H1 (cell line): ENCODE data around the gene TAPT1. TPM values are rescaled to one million over a fixed set of nuclear protein-coding genes. Genes with fewer than 3 reads are reported as not detected.

ENCODE experiments used
- CTCF ChIA-PET: fragments of 300-600 bp; sonication (Branson Sonifier 250); formaldehyde crosslinking; loops from one replicate; lab custom pipeline; 2021; ENCODE audit not compliant: partially characterized antibody; lab: Charles Lee
- POLR2A ChIA-PET: fragments of 300-600 bp; sonication (Branson Sonifier 250); formaldehyde crosslinking; loops from one replicate; lab custom pipeline; 2021; ENCODE audit warnings: inconsistent platforms; ENCODE audit not compliant: partially characterized antibody; lab: Charles Lee
- DNase-seq, 2 experiments: peaks; one replicate each; pipeline versions ENCODE4 v3.0.0 to v3.0.0-alpha.2; 2010 to 2022; ENCODE audit warnings: low spot score in 2 of 2, low read depth in 1 of 2, mixed read lengths in 1 of 2
- FAIRE-seq: peaks from 2 replicates; lab custom pipeline; 2011; peaks lifted over from hg19 to GRCh38; lab: Jason Lieb, UNC
- H2AFZ ChIP-seq: 2 replicates; pipeline ENCODE4 v1.8.1; 2012; ENCODE audit warnings: low read length, inconsistent platforms
- H2AK5ac ChIP-seq: 2 replicates; pipeline ENCODE4 v1.6.1; 2013; ENCODE audit warnings: low read depth, low read length
- H2BK120ac ChIP-seq: replicated peaks from 2 replicates; pipeline ENCODE3; 2013; ENCODE audit warnings: low read depth, low read length, inconsistent platforms
- H2BK12ac ChIP-seq: 2 replicates; pipeline ENCODE4 v1.6.1; 2013; ENCODE audit warnings: low read depth, low read length
- H2BK15ac ChIP-seq: 2 replicates; pipeline ENCODE4 v1.6.1; 2013; ENCODE audit warnings: low read length
- H2BK20ac ChIP-seq: 2 replicates; pipeline ENCODE4 v1.6.1; 2013; ENCODE audit warnings: low read length
- H2BK5ac ChIP-seq: 2 replicates; pipeline ENCODE4 v1.6.1; 2013; ENCODE audit warnings: low read depth, low read length
- H3K14ac ChIP-seq: 2 replicates; pipeline ENCODE4 v1.6.1; 2013; ENCODE audit warnings: inconsistent platforms; ENCODE audit not compliant: insufficient read length
- H3K18ac ChIP-seq: 2 replicates; pipeline ENCODE4 v1.6.1; 2013; ENCODE audit warnings: low read length; ENCODE audit errors: extremely low read depth
- H3K23ac ChIP-seq: 2 replicates; pipeline ENCODE4 v1.6.1; 2013; ENCODE audit warnings: inconsistent platforms; ENCODE audit not compliant: insufficient read length
- H3K23me2 ChIP-seq: 2 replicates; pipeline ENCODE4 v1.6.1; 2013; ENCODE audit warnings: low read depth, low read length
- H3K27ac ChIP-seq: 2 replicates; pipeline ENCODE4 v1.6.1; 2011; ENCODE audit warnings: low read depth, low read length, inconsistent platforms
- H3K27me3 ChIP-seq, 4 experiments: replicated peaks in 1 of 4; 1 replicate in 1 of 4; 2 replicates in 3 of 4; pipeline versions ENCODE4 v1.6.1 to v1.8.1; 2011 to 2013; ENCODE audit warnings: low read length in 3 of 4, mild to moderate bottlenecking in 3 of 4, inconsistent platforms in 2 of 4, mixed read lengths in 2 of 4, moderate library complexity in 1 of 4; ENCODE audit not compliant: control insufficient read depth in 3 of 4, insufficient read depth in 3 of 4; ENCODE audit errors: extremely low read depth in 1 of 4
- H3K36me3 ChIP-seq, 4 experiments: 2 replicates each; pipeline versions ENCODE4 v1.6.1 to v1.8.1; 2011 to 2013; ENCODE audit warnings: mild to moderate bottlenecking in 4 of 4, low read length in 3 of 4, moderate library complexity in 2 of 4, control low read depth in 1 of 4, inconsistent platforms in 1 of 4; ENCODE audit not compliant: insufficient read depth in 4 of 4, control insufficient read depth in 2 of 4
- H3K4ac ChIP-seq: replicated peaks from 2 replicates; pipeline ENCODE3; 2013; ENCODE audit warnings: low read length, low read depth, mixed read lengths, inconsistent platforms; ENCODE audit not compliant: insufficient read length
- H3K4me1 ChIP-seq, 4 experiments: replicated peaks in 1 of 4; 1 replicate in 1 of 4; 2 replicates in 3 of 4; pipeline versions ENCODE4 v1.6.1 to v1.8.1; 2011 to 2013; ENCODE audit warnings: low read length in 3 of 4, inconsistent platforms in 2 of 4, mixed read lengths in 1 of 4; ENCODE audit not compliant: insufficient read depth in 4 of 4, control insufficient read depth in 3 of 4
- H3K4me2 ChIP-seq, 2 experiments: 2 replicates each; pipeline versions ENCODE4 v1.6.1 to v1.8.1; 2011 to 2013; ENCODE audit warnings: low read depth in 2 of 2, low read length in 2 of 2, control low read depth in 1 of 2, inconsistent platforms in 1 of 2, mild to moderate bottlenecking in 1 of 2; ENCODE audit not compliant: insufficient read depth in 1 of 2
- H3K4me3 ChIP-seq, 4 experiments: fragments of 200-600, 300-600 bp in 1 of 4; sonication (generic), shearing (Covaris generic), sonication (Bioruptor Twin) in 1 of 4; 2 replicates each; pipeline versions ENCODE4 v1.5.1 to v1.8.1; 2011 to 2016; ENCODE audit warnings: low read length in 4 of 4, low read depth in 3 of 4, control low read depth in 2 of 4, inconsistent platforms in 2 of 4, mild to moderate bottlenecking in 2 of 4, mixed read lengths in 1 of 4, moderate library complexity in 1 of 4; ENCODE audit not compliant: insufficient read depth in 2 of 4; ENCODE audit errors: extremely low read depth in 1 of 4
- H3K56ac ChIP-seq: replicated peaks from 2 replicates; pipeline ENCODE3; 2013; ENCODE audit warnings: low read depth, mild to moderate bottlenecking, mixed read lengths, low read length, inconsistent platforms; ENCODE audit not compliant: insufficient read length
- H3K79me1 ChIP-seq: 2 replicates; pipeline ENCODE4 v1.6.1; 2013; ENCODE audit warnings: low read depth, low read length, control low read depth
- H3K79me2 ChIP-seq, 2 experiments: 2 replicates each; pipeline versions ENCODE4 v1.6.1 to v1.8.1; 2012 to 2013; ENCODE audit warnings: low read length in 2 of 2, mild to moderate bottlenecking in 2 of 2, inconsistent platforms in 1 of 2; ENCODE audit not compliant: insufficient read depth in 2 of 2, control insufficient read depth in 1 of 2
- H3K9ac ChIP-seq, 4 experiments: replicated peaks in 1 of 4; 1 replicate in 1 of 4; 2 replicates in 3 of 4; pipeline versions ENCODE4 v1.6.1 to v1.8.1; 2011 to 2013; ENCODE audit warnings: low read depth in 3 of 4, low read length in 3 of 4, control low read depth in 2 of 4, mild to moderate bottlenecking in 2 of 4, moderate library complexity in 2 of 4, inconsistent platforms in 1 of 4; ENCODE audit errors: extremely low read depth in 1 of 4
- H3K9me3 ChIP-seq, 2 experiments: 2 replicates each; pipeline versions ENCODE4 v1.6.1 to v1.8.1; 2012 to 2013; ENCODE audit warnings: mild to moderate bottlenecking in 2 of 2, moderate library complexity in 2 of 2, control low read depth in 1 of 2, inconsistent platforms in 1 of 2, low read depth in 1 of 2, low read length in 1 of 2, mixed read lengths in 1 of 2; ENCODE audit not compliant: insufficient read depth in 2 of 2
- H4K20me1 ChIP-seq, 2 experiments: replicated peaks in 1 of 2; 2 replicates each; pipeline versions ENCODE3 to v1.8.1; 2011 to 2013; ENCODE audit warnings: inconsistent platforms in 2 of 2, low read length in 2 of 2, mild to moderate bottlenecking in 1 of 2; ENCODE audit not compliant: insufficient read depth in 2 of 2, control insufficient read depth in 1 of 2
- H4K5ac ChIP-seq: 2 replicates; pipeline ENCODE4 v1.6.1; 2013; ENCODE audit warnings: low read length, low read depth, mixed read lengths, inconsistent platforms; ENCODE audit not compliant: insufficient read length
- H4K8ac ChIP-seq: 2 replicates; pipeline ENCODE4 v1.8.0; 2013; ENCODE audit warnings: mild to moderate bottlenecking, moderate library complexity, low read length, inconsistent platforms; ENCODE audit not compliant: insufficient read depth; ENCODE audit errors: extremely low read depth
- H4K91ac ChIP-seq: replicated peaks from 2 replicates; pipeline ENCODE3; 2013; ENCODE audit warnings: low read length, mixed read lengths, inconsistent platforms; ENCODE audit not compliant: insufficient read length
- CBX5 ChIP-seq: fragments of 300-800, 300-1000 bp; sonication (generic); IDR thresholded peaks from 2 replicates; pipeline ENCODE4 v1.7.1; 2016; ENCODE audit warnings: antibody characterized with exemption, low read length, low read depth
- MAX ChIP-seq: IDR thresholded peaks from 2 replicates; pipeline ENCODE4 v1.6.1; 2012; ENCODE audit warnings: inconsistent platforms
- POU5F1 ChIP-seq: IDR thresholded peaks from 2 replicates; pipeline ENCODE4 v1.6.1; 2011; ENCODE audit warnings: low read depth, mild to moderate bottlenecking, low read length, moderate library complexity
- SAP30 ChIP-seq: fragments of 300-600 bp; sonication (generic); IDR thresholded peaks from 2 replicates; pipeline ENCODE4 v1.7.1; 2012; ENCODE audit warnings: low read length, moderate library complexity, mild to moderate bottlenecking, inconsistent platforms; ENCODE audit not compliant: insufficient read depth, insufficient replicate concordance
- SIN3A ChIP-seq, 2 experiments: IDR thresholded peaks in 1 of 2; conservative IDR thresholded peaks in 1 of 2; 2 replicates each; pipeline ENCODE4 v1.6.1; 2011 to 2012; ENCODE audit warnings: low read length in 2 of 2, improper control_type of control experiment in 1 of 2, low read depth in 1 of 2, mild to moderate bottlenecking in 1 of 2
- SRF ChIP-seq: IDR thresholded peaks from 2 replicates; pipeline ENCODE4 v1.6.1; 2011; ENCODE audit warnings: mild to moderate bottlenecking, low read depth, low read length, moderate library complexity
- TAF7 ChIP-seq: optimal IDR thresholded peaks from 2 replicates; pipeline ENCODE3; 2011; ENCODE audit warnings: low read depth, mild to moderate bottlenecking, inconsistent platforms, low read length, moderate library complexity, borderline replicate concordance
- TCF12 ChIP-seq: IDR thresholded peaks from 2 replicates; pipeline ENCODE4 v1.6.1; 2011; ENCODE audit warnings: low read depth, mild to moderate bottlenecking, low read length
- USF2 ChIP-seq: IDR thresholded peaks from 2 replicates; pipeline ENCODE4 v1.6.1; 2011; ENCODE audit warnings: low read length, improper control_type of control experiment
- WGBS, 2 experiments: shearing (Covaris generic) in 1 of 2; methylation state at CpG; one replicate each; pipeline versions ENCODE4 v1.1.6 to v1.1.7; 2013 to 2015; ENCODE audit warnings: low lambda C conversion rate in 2 of 2, mixed read lengths in 2 of 2, inconsistent platforms in 1 of 2, low coverage in 1 of 2, missing lambda C conversion rate in 1 of 2; ENCODE audit not compliant: insufficient replicate concordance in 2 of 2, insufficient coverage in 1 of 2, insufficient read length in 1 of 2; ENCODE audit errors: extremely low coverage in 1 of 2, missing lambda C conversion rate in 1 of 2; 5-methylcytosine and 5-hydroxymethylcytosine counted together
- polyA plus RNA-seq, 7 experiments: library from polyadenylated mRNA; depleted of rRNA in 3 of 7; stranded (reverse) in 5 of 7; unstranded in 2 of 7; fragments of >200 nt in 5 of 7; fragments of 200-250 nt in 2 of 7; gene quantifications; 1 replicate in 5 of 7; 2 replicates in 1 of 7; 4 replicates in 1 of 7; pipeline versions ENCODE4 v1.2.1 to v1.2.3, GENCODE V29; 2011 to 2013; ENCODE audit warnings: missing spikeins in 2 of 7, mixed read lengths in 2 of 7
- total RNA-seq: library from RNA; stranded (reverse); fragmentation: NEBNext Ultra II Directional; extraction: Animal tissue kit (Norgen Biotek cat#: 25700); gene quantifications from 2 replicates; pipeline ENCODE4 v1.2.1, GENCODE V29; 2021

The TAPT1 gene
- total and polyA plus RNA-seq, 2 of the 8 experiments (the other 6 are each of a cell fraction or from before 2014, with no cell fraction given): 4.2 to 15.3 TPM

DNA sequence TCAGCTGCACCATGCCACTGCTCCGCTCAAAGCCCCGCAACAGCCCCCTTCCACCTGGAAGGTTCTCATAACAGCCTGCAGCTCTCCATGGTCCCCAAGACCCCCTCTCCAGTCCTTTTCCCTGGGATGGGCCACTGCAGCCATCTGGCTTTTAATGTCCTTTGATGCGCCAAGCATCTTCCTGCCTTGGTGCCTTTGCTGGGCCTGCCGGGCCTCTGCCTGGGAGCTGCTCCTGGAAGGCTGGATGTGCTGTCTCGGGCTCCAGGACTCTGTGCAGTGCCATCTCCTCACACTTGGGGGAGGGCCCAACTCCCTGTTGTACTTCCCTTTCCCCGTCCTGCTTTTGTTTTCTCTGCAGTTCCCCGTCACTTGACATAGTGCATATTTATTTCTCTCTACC lies 60.3 kb downstream of the TAPT1 start:
- Histone ChIP-seq H3K27me3 (no peaks in the 10 kb centered on the region), H4K8ac (no peak overlapping the region), H3K4ac (no peak overlapping the region), H2BK5ac (no peak overlapping the region), H3K4me3 (no peak overlapping the region), H3K4me1 (peaks cover 0 to 8% (median 0%) of the 10 kb centered on the region in 4 experiments; a peak in 2 of 7 replicates), H3K23me2 (no peaks in the 10 kb centered on the region), H3K36me3 (peaks cover 0 to 16% (median 3%) of the 10 kb centered on the region in 4 experiments; a peak in 3 of 8 replicates), H3K4me2 (no peak overlapping the region), H2BK20ac (no peak overlapping the region), H2BK15ac (no peak overlapping the region), H2AFZ (no peak overlapping the region), H3K79me1 (no peaks in the 10 kb centered on the region), H3K56ac (no peak overlapping the region), H3K79me2 (no peaks in the 10 kb centered on the region), H3K23ac (no peak overlapping the region), H3K18ac (no peak overlapping the region), H2BK120ac (no peak overlapping the region), H4K20me1 (no peaks in the 10 kb centered on the region), H4K91ac (no peak overlapping the region), H3K9ac (no peak overlapping the region), H4K5ac (no peak overlapping the region), H2BK12ac (no peak overlapping the region), H2AK5ac (no peak overlapping the region), H3K14ac (no peak overlapping the region), H3K9me3 (no peaks in the 10 kb centered on the region), H3K27ac (no peak overlapping the region)
- no peak for DNase-seq
- ChIA-PET POLR2A (interaction anchor here (0.7 to 1.1 kb wide), 2 partner anchors 8 to 84 kb away, joined by 3 read pairs; no protein-coding TSS in a partner anchor), CTCF (interaction anchor here (0.6 to 1.8 kb wide), 4 partner anchors 9 to 598 kb away, joined by 3 to 6 read pairs (median 4); no protein-coding TSS in a partner anchor)
- no peak for FAIRE-seq
- 95% methylated on average over 7 of the region's 7 CpGs; no CpG with 5 or more reads in 1 of the 2 experiments for WGBS, 2 experiments
- no peak for TF ChIP-seq POU5F1
- no peak for TF ChIP-seq SRF
- no peak for TF ChIP-seq TAF7
- no peak for TF ChIP-seq USF2
- no peak for TF ChIP-seq MAX
- TF ChIP-seq SAP30: no peak
- TF ChIP-seq TCF12: no peak
- no peak for TF ChIP-seq SIN3A (conservative IDR thresholded peaks at IDR 0.05 in 1 of 2, IDR thresholded peaks at IDR 0.05 in 1 of 2; ENCODE audit: low read depth in 1 of 2, low read length in 2 of 2)
- no peak for TF ChIP-seq CBX5
